HUES6 (cell line): ENCODE data around the gene PDLIM7.
A peak's percentile ranks its signal among the peaks of the same experiment; 100 is the strongest.

Experiments
- H3K27ac ChIP-seq: 2 replicates; pipeline ENCODE4 v1.7.0; 2013; ENCODE audit warnings: low read depth, mild to moderate bottlenecking, low read length, inconsistent platforms
- H3K27me3 ChIP-seq: 2 replicates; pipeline ENCODE4 v1.6.1; 2013; ENCODE audit warnings: low read length; ENCODE audit not compliant: control insufficient read depth, insufficient read depth
- H3K36me3 ChIP-seq: 2 replicates; pipeline ENCODE4 v1.6.1; 2013; ENCODE audit warnings: low read length; ENCODE audit not compliant: control insufficient read depth, insufficient read depth
- H3K4me1 ChIP-seq: 2 replicates; pipeline ENCODE4 v1.6.1; 2013; ENCODE audit warnings: low read length; ENCODE audit not compliant: control insufficient read depth, insufficient read depth
- H3K4me3 ChIP-seq: 2 replicates; pipeline ENCODE4 v1.5.1; 2013; ENCODE audit warnings: low read depth, low read length
- H3K9ac ChIP-seq: one replicate; pipeline ENCODE4 v1.6.1; 2013; ENCODE audit warnings: mild to moderate bottlenecking, low read length
- H3K9me3 ChIP-seq: 2 replicates; pipeline ENCODE4 v1.6.1; 2013; ENCODE audit warnings: low read depth, low read length; ENCODE audit not compliant: control insufficient read depth, insufficient read depth

PDLIM7 gene

GRCh38 chr5:177523711-177524538, 26.5 kb upstream of the PDLIM7 start:
- Histone ChIP-seq H3K4me3 (no peak overlapping the region), H3K27ac (no peak overlapping the region), H3K9ac (no peak overlapping the region), H3K36me3 (peaks cover 94% of the 10 kb centered on the region), H3K4me1 (no peaks in the 10 kb centered on the region), H3K27me3 (no peaks in the 10 kb centered on the region), H3K9me3 (no peaks in the 10 kb centered on the region)

DNA sequence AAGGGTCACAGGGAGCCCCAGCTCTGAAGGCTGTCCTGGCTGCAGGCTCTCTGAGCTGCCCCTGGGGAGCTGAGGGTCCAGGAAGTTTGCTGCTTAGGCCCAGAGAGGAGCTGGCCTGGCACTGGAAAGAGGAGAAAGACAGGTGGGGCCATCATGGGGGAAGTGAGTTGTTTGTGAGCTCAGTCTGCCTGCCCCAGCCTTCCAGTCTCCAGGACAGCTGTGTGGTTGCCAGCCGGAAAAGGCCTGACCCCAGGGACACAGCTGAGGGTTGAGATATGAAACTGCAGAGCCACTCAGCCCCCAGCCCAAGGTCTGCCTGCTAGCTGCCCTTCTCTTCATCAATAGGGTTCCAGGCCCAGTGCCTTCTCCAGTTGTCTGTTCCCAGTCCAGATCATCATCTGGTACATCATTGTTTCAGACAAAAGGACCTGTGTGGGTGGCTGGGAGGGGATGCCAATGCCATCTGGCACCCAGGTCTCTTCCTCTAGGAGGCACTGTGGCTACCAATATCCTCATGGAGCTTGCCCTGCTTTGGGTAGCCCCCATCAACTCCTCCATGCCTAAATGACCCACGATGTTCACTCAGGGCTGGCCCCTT, 23.6 kb upstream of the PDLIM7 start:
- H3K4me3 ChIP-seq = no peak overlapping the region
- peaks cover under 1% of the 10 kb centered on the region; the same call in 1 of the 2 replicates for H3K4me1 ChIP-seq
- H3K9me3 ChIP-seq = no peaks in the 10 kb centered on the region
- no peak overlapping the region for H3K9ac ChIP-seq
- no peaks in the 10 kb centered on the region for H3K27me3 ChIP-seq
- H3K36me3 ChIP-seq = peaks cover 66% of the 10 kb centered on the region
- no peak overlapping the region for H3K27ac ChIP-seq

DNA sequence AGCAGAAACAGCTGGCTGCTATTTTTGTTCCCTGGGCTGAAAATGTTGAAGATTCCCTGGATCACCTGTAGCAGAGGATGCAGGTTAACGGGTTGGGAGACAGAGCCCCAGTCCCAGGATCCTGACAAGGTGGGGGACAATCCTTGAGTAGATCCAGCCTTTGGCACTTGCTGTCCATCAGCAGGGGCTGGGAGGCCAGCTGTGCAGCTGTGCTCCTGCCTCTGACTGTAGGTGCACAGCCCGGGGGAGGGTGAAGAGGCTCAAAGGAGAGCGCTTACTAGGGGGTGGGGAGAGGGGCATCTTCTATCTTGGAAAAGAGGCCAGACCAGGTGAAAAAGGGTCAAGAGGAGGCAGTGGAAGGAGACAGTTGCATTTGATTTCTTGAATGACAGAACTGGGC, 22.9 kb upstream of the PDLIM7 start:
- Histone ChIP-seq H3K36me3 (peaks cover 66% of the 10 kb centered on the region), H3K27me3 (no peaks in the 10 kb centered on the region), H3K27ac (no peak overlapping the region), H3K9me3 (no peaks in the 10 kb centered on the region), H3K4me1 (peaks cover 6% of the 10 kb centered on the region; the same call in 1 of the 2 replicates), H3K9ac (no peak overlapping the region), H3K4me3 (no peak overlapping the region)

DNA sequence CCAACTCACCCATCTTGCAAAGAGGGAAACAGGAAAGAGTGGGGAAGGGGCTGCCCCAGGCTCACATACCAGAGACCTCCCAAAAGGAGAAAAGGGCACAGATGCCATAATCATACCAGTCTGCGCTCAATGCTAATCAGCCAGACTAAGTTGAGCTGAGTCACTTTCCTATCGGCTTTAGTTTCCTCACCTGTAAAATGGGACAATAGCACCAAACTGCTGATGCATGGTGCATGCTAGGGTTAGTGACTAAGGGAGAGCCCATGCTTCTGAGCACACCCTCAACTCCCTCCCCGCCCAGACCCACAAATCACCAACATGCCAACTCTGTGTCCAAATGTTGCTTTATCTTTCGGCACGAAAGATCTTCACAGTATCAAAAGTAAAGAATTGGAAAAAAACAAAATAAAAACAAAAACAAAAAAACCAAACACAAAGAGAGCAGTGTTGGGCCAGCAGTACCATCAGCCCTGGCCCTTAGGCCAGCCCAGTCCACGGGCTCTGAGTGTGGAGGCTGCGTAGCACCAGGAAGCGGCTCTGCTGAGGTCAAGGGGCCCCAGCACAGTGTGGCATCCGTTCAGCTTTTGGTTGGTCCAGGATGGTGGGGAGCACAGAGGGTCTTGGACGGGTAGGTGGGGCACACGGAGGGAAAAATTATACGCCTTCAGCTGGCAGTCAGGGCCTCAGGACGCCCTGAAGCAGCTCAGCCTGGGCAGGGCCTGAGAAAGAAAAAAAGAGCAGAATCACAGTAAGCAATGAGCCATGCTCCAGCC, 22.2 kb upstream of the PDLIM7 start:
- H3K4me3 ChIP-seq = no peak overlapping the region
- no peaks in the 10 kb centered on the region for H3K27me3 ChIP-seq
- peaks cover 6% of the 10 kb centered on the region; the same call in 1 of the 2 replicates for H3K4me1 ChIP-seq
- H3K36me3 ChIP-seq = peaks cover 66% of the 10 kb centered on the region
- H3K27ac ChIP-seq = no peak overlapping the region
- no peak overlapping the region for H3K9ac ChIP-seq
- no peaks in the 10 kb centered on the region for H3K9me3 ChIP-seq

DNA sequence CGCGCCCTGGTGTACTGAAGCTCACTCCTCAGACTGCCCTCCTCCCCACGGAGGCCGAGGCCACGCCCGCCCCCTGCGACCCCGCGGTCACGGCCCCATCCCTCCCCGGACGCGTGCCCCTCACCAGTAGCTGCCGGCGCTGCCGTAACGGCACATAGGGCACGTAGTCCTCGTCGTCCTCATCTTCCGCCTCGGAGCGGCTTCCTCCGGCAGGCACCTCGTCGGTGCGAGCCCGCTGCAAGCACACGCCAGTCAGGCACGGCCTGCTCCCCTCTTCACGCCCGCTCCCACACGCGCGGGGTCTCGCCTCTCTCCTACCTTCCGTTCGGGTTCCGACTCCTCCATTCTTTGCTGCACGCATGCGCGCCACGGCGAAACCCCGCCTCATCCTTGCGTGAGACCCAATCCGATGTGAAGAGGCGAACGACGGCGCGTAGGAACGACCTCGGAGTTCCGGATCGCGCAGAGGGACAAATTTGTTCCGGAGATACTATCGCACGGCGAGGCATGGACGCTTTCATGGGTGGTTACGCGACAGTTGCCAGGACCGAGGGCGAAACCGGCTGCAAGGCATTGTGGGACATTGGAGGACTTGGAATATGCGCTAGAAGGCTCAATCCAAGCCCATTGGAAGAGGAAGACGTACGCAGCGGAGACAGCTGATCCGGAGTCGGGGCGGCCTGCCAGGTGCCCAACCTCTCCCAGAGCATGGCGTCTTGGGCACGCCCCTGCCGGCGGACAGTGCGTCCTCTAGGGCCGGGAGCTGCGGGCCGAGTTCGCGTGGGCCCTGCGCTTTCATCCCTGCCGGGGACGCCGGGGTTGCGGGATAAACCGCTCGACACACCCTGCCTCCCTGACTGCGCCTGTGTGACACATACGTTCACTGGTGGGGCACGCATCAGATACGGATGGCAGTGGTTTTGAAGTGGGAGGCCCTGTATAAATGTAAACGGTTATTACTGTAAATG, 19.5 kb upstream of the PDLIM7 start, which contains the start of gene DDX41:
Gene DDX41 (minus strand): TSS at position 361 of the 968 bp plus-strand sequence. CDS start 16 bp downstream, at position 345.
- H3K27ac ChIP-seq = peak within 1 kb of the TSS; percentile 59; the same call in 1 of the 2 replicates
- H3K27me3 ChIP-seq = no peaks in the 10 kb centered on the region
- H3K4me3 ChIP-seq = peak within 1 kb of the TSS; percentile 97
- H3K4me1 ChIP-seq = peaks cover 6% of the 10 kb centered on the region; the same call in 1 of the 2 replicates
- H3K36me3 ChIP-seq = peaks cover 72% of the 10 kb centered on the region
- H3K9ac ChIP-seq = peak within 1 kb of the TSS; percentile 98
- no peaks in the 10 kb centered on the region for H3K9me3 ChIP-seq

GRCh38 chr5:177515580-177515979, 18.2 kb upstream of the PDLIM7 start:
- Histone ChIP-seq H3K9ac (peak overlapping the region; percentile 98), H3K27me3 (no peaks in the 10 kb centered on the region), H3K4me1 (peaks cover 8% of the 10 kb centered on the region; the same call in 1 of the 2 replicates), H3K36me3 (peaks cover 72% of the 10 kb centered on the region), H3K27ac (no peak overlapping the region), H3K9me3 (no peaks in the 10 kb centered on the region), H3K4me3 (peak overlapping the region; percentile 97)

- no peaks in the 10 kb centered on the region for H3K9me3 ChIP-seq
- H3K4me3 ChIP-seq = no peak overlapping the region
- H3K27me3 ChIP-seq = no peaks in the 10 kb centered on the region
- peaks cover 64% of the 10 kb centered on the region for H3K36me3 ChIP-seq
- H3K9ac ChIP-seq = no peak overlapping the region
- peaks cover 16% of the 10 kb centered on the region for H3K4me1 ChIP-seq
- no peak overlapping the region for H3K27ac ChIP-seq
Measured at GRCh38 chr5:177514541-177514940, 17.1 kb upstream of the PDLIM7 start.

GRCh38 chr5:177513500-177513899, 16.1 kb upstream of the PDLIM7 start:
- H3K36me3 ChIP-seq = peaks cover 57% of the 10 kb centered on the region

DNA sequence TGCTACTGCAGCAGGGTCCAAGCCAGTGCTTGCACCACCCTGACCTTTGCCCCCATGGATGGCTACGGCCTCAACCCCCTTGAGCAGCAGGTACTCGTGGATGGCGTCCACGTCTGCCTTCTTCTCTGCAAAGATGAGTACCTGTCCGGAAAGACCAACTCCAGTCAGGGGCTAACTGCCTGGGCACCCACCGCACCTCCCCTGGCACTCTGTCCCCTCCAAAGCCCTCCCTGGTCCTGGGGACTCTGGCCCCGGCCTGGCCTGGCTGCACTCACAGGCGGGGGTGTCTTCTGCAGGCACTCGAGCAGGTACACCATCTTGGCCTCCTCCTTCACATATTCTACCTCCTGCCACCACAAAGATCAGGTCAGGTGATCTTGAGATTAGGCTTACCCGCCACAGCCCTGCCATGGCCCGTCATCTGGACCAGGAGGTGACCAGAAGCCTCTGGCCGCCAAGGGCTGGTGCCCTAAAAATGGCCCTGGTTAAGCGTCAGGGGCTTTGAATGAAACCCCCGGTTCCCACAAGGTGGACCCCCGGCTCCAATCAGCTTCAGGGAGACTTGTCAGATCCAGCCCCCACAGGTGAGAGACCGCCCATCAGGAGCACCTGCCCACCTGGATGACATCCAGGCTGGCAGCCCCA, 15.5 kb upstream of the PDLIM7 start:
- no peaks in the 10 kb centered on the region for H3K9me3 ChIP-seq
- H3K4me1 ChIP-seq = peaks cover 25% of the 10 kb centered on the region
- H3K9ac ChIP-seq = no peak overlapping the region
- peaks cover 57% of the 10 kb centered on the region for H3K36me3 ChIP-seq
- no peak overlapping the region for H3K4me3 ChIP-seq
- no peak overlapping the region for H3K27ac ChIP-seq
- no peaks in the 10 kb centered on the region for H3K27me3 ChIP-seq

More at GRCh38 chr5:177513500-177513899, 16.1 kb upstream of the PDLIM7 start:
- peaks cover 25% of the 10 kb centered on the region for H3K4me1 ChIP-seq
- H3K27ac ChIP-seq = no peak overlapping the region
- no peaks in the 10 kb centered on the region for H3K27me3 ChIP-seq
- no peaks in the 10 kb centered on the region for H3K9me3 ChIP-seq
- no peak overlapping the region for H3K4me3 ChIP-seq
- H3K9ac ChIP-seq = no peak overlapping the region
